WTC11 (cell line): ENCODE measurements around the gene ZMYND8. TPM values are rescaled to one million over a fixed set of nuclear protein-coding genes. Genes with fewer than 3 reads are reported as not detected.

Experiments used
- ATAC-seq: fragments of 200-7000 bp; cut with Tn5 transposase; 2 replicates; pipeline ENCODE4 v1.10.0; 2021; ENCODE audit warnings: mild to moderate bottlenecking, moderate library complexity
- CTCF ChIA-PET: fragments of 300-600 bp; sonication (Branson Sonifier 250); formaldehyde crosslinking; loops from one replicate; lab custom pipeline; 2021; ENCODE audit warnings: antibody characterized with exemption; lab: Charles Lee
- POLR2A ChIA-PET: fragments of 350-600 bp; sonication (Branson Sonifier 250); formaldehyde crosslinking; loops from one replicate; lab custom pipeline; 2021; ENCODE audit warnings: antibody characterized with exemption; lab: Charles Lee
- DNase-seq: peaks from one replicate; pipeline ENCODE4 v3.0.0; 2021; ENCODE audit warnings: low spot score
- H3K27ac Mint-ChIP-seq: 2 replicates; pipeline ENCODE4 v1.8.0; 2021; ENCODE audit warnings: mixed read lengths
- H3K27me3 Mint-ChIP-seq: 2 replicates; pipeline ENCODE4 v1.8.0; 2021; ENCODE audit warnings: low read depth, mild to moderate bottlenecking, moderate library complexity, mixed read lengths
- H3K36me3 Mint-ChIP-seq: 2 replicates; pipeline ENCODE4 v1.8.0; 2021; ENCODE audit warnings: mixed read lengths
- H3K4me1 Mint-ChIP-seq: 2 replicates; pipeline ENCODE4 v1.8.0; 2022; ENCODE audit warnings: mixed read lengths
- H3K4me3 Mint-ChIP-seq: 2 replicates; pipeline ENCODE4 v1.8.0; 2021; ENCODE audit warnings: mild to moderate bottlenecking, moderate library complexity, mixed read lengths
- H3K9me3 Mint-ChIP-seq: 2 replicates; pipeline ENCODE4 v1.8.0; 2021; ENCODE audit warnings: mixed read lengths
- ATF2 ChIP-seq: sonication (generic); formaldehyde crosslinking; IDR thresholded peaks from 2 replicates; pipeline ENCODE4 v1.8.1; 2022; ENCODE audit warnings: low read depth, missing genetic modification reagents, borderline replicate concordance
- GABPB1 ChIP-seq: sonication (generic); formaldehyde crosslinking; IDR thresholded peaks from 2 replicates; pipeline ENCODE4 v1.8.1; 2023; ENCODE audit warnings: mild to moderate bottlenecking, missing genetic modification reagents
- NFYB ChIP-seq: sonication (generic); formaldehyde crosslinking; conservative IDR thresholded peaks from 2 replicates; pipeline ENCODE4 v1.8.0; 2022; ENCODE audit warnings: low read depth, missing genetic modification reagents
- SMAD3 ChIP-seq: sonication (generic); formaldehyde crosslinking; IDR thresholded peaks from 2 replicates; pipeline ENCODE4 v1.8.0; 2022; ENCODE audit warnings: missing genetic modification reagents, mild to moderate bottlenecking, borderline replicate concordance
- TEAD4 ChIP-seq: sonication (generic); formaldehyde crosslinking; IDR thresholded peaks from 2 replicates; pipeline ENCODE4 v1.8.0; 2022; ENCODE audit warnings: mild to moderate bottlenecking, missing genetic modification reagents
- TP53 ChIP-seq: sonication (generic); formaldehyde crosslinking; IDR thresholded peaks from 2 replicates; pipeline ENCODE4 v1.8.1; 2023; ENCODE audit warnings: mild to moderate bottlenecking, missing genetic modification reagents
- ZBTB43 ChIP-seq: sonication (generic); formaldehyde crosslinking; IDR thresholded peaks from 2 replicates; pipeline ENCODE4 v1.8.1; 2023; ENCODE audit warnings: mild to moderate bottlenecking, missing genetic modification reagents
- ZNF121 ChIP-seq: sonication (generic); formaldehyde crosslinking; IDR thresholded peaks from 2 replicates; pipeline ENCODE4 v1.8.0; 2023; ENCODE audit warnings: missing genetic modification reagents
- ZNF281 ChIP-seq: sonication (generic); formaldehyde crosslinking; IDR thresholded peaks from 2 replicates; pipeline ENCODE4 v1.8.0; 2023; ENCODE audit warnings: mild to moderate bottlenecking, missing genetic modification reagents
- ZNF396 ChIP-seq: fragments of 250-450 bp; sonication (Bioruptor Pico); IDR thresholded peaks from 2 replicates; pipeline ENCODE4 v1.8.0; 2021; ENCODE audit warnings: mild to moderate bottlenecking, moderate library complexity, borderline replicate concordance
- ZNF671 ChIP-seq: fragments of 250-450 bp; sonication (Bioruptor Pico); IDR thresholded peaks from 2 replicates; pipeline ENCODE4 v1.8.0; 2021; ENCODE audit warnings: mild to moderate bottlenecking
- total RNA-seq: library from RNA; stranded (reverse); gene quantifications from 3 replicates; pipeline ENCODE4 v1.2.3, GENCODE V29; 2021

The ZMYND8 gene
- total RNA-seq, 1 experiment from 2014 or later = 114 TPM

- Mint-ChIP-seq H3K27ac (peak overlapping the region; percentile 57; the same call in 1 of the 2 replicates), H3K9me3 (no peaks in the 10 kb centered on the region), H3K4me1 (peaks cover 40% of the 10 kb centered on the region), H3K36me3 (peaks cover 48% of the 10 kb centered on the region), H3K4me3 (no peak overlapping the region), H3K27me3 (no peaks in the 10 kb centered on the region)
- ChIA-PET CTCF (interaction anchor here (1.3 to 1.5 kb wide), 2 partner anchors 19 to 41 kb away, joined by 5 read pairs; no protein-coding TSS in a partner anchor), POLR2A (interaction anchor here (0.6 to 1.5 kb wide), 5 partner anchors 11 to 992 kb away, joined by 3 to 6 read pairs (median 3); no protein-coding TSS in a partner anchor)
- TF ChIP-seq SMAD3 (CRISPR knock-in tag) (no peak), ZNF121 (0 out of 2 replicates have a peak, but pooled peaks have one; percentile 2), GABPB1 (CRISPR knock-in tag) (no peak), ZNF281 (CRISPR knock-in tag) (no peak)
- DNase-seq = no peak
- no peak for ATAC-seq
These were observed 13.5 kb downstream of the ZMYND8 start for GRCh38 chr20:47343007-47343472.

- DNase-seq (no peak), ATAC-seq (no peak)
- Mint-ChIP-seq H3K27ac (peak overlapping the region; percentile 94), H3K27me3 (no peaks in the 10 kb centered on the region), H3K4me1 (peaks cover 61% of the 10 kb centered on the region), H3K9me3 (no peaks in the 10 kb centered on the region), H3K36me3 (peaks cover 30% of the 10 kb centered on the region), H3K4me3 (no peak overlapping the region)
- POLR2A ChIA-PET = interaction anchor here (1.4 to 1.6 kb wide), 2 partner anchors 22 to 31 kb away, joined by 3 to 4 read pairs; no protein-coding TSS in a partner anchor
- TF ChIP-seq GABPB1 (CRISPR knock-in tag) = 0 out of 2 replicates have a peak, but pooled peaks have one; percentile 14
- TF ChIP-seq NFYB (CRISPR knock-in tag) = no peak
- no peak for TF ChIP-seq ZNF396 (CRISPR knock-in tag)
- TF ChIP-seq, all 79 proteins: peak for 1
- CTCF ChIA-PET = interaction anchor here (0.7 to 1.6 kb wide), 5 partner anchors 10 to 46 kb away, joined by 3 to 6 read pairs (median 4); no protein-coding TSS in a partner anchor
These were observed 18.3 kb downstream of the ZMYND8 start for GRCh38 chr20:47338131-47338628.

GRCh38 chr20:47337413-47337812, 19.1 kb downstream of the ZMYND8 start:
- DNase-seq (no peak), ATAC-seq (no peak)
- H3K27me3 Mint-ChIP-seq = no peaks in the 10 kb centered on the region
- peaks cover 65% of the 10 kb centered on the region for H3K4me1 Mint-ChIP-seq
- H3K4me3 Mint-ChIP-seq = no peak overlapping the region
- ChIA-PET CTCF (interaction anchor here (1.0 to 1.6 kb wide), 3 partner anchors 22 to 46 kb away, joined by 3 to 6 read pairs (median 4); no protein-coding TSS in a partner anchor), POLR2A (interaction anchor here (1.6 kb wide), 1 partner anchor 23 kb away, joined by 3 read pairs; no protein-coding TSS in a partner anchor)
- no peaks in the 10 kb centered on the region for H3K9me3 Mint-ChIP-seq
- peaks cover 27% of the 10 kb centered on the region for H3K36me3 Mint-ChIP-seq
- TF ChIP-seq ZBTB43 (CRISPR knock-in tag) (no peak), ZNF671 (CRISPR knock-in tag) (no peak), ATF2 (CRISPR knock-in tag) (no peak), TP53 (CRISPR knock-in tag) (no peak), TEAD4 (CRISPR knock-in tag) (no peak)
- H3K27ac Mint-ChIP-seq = peak overlapping the region; percentile 74; the same call in 1 of the 2 replicates
